Bronchus fibroblast of lung (primary cell): ENCODE results near the gene PGA4. TPM values are rescaled to one million over a fixed set of nuclear protein-coding genes. Genes with fewer than 3 reads are reported as not detected.

ENCODE experiments used
- total RNA-seq: library from RNA; depleted of rRNA; stranded (reverse); fragments of >200 nt; gene quantifications from 2 replicates; pipeline ENCODE4 v1.2.3, GENCODE V29; 2015

PGA4 gene
- total RNA-seq, result 0.17 TPM in 1 of 2 replicates, not detected in the other

GRCh38 chr11:61222047-61222446 is at the start of gene PGA4:
PGA4 (plus strand) TSS chr11:61222347; CDS start chr11:61222401, 54 bp downstream.

DNA sequence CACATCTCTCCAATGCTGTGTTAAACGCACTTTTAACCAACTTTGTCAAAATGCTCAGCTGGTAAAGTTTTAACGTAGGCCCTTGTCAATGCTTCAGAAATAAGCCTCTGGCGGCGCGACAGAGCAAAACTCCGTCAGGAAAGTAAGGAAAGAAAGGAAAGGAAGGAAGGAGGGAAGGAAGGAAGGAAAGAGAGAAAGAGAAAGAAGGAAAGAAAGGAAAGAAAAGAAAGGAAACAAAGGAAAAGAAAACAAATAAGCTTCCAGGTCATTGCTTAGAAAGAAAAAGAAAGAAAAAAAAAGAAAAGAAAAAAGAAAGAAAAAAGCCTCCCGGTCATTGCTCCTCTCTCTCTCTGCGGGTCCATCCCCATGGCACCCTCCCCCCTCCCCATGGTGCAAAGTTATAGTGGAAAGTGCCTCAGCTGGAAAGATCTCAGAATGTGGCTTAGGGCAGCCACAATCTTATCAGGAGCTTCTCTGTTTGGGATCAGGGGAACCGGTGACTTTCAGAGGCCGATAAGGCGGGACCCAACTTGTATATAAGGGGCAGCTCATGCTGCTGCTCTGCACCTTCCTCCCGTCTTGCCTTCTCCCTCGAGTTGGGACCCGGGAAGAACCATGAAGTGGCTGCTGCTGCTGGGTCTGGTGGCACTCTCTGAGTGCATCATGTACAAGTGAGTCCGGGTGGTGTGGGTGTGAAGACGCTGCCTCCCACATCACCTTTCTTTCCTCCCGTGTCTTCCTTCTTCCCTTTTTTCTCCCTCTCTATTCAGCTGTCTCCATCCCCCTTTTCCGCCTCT is 19.0 kb upstream of the PGA4 start, which contains the start of gene PGA3:
Gene PGA3, plus strand, starts transcription at position 566 of the 797 bp plus-strand sequence. Its CDS starts 50 bp downstream, at position 616.

GRCh38 chr11:61240875-61241274 is 18.7 kb downstream of the PGA4 start, which contains the start of gene PGA5:
PGA5 (plus strand) TSS chr11:61241175; CDS start chr11:61241227, 52 bp downstream.

Other genes with a start within 250 kb of the PGA4 start
- not detected in 2 replicates for gene CD5, start 119.9 kb upstream of the PGA4 start, total RNA-seq
- gene VPS37C, start 60.9 kb upstream of the PGA4 start, total RNA-seq, result 14.3 and 15.6 TPM in 2 replicates
- gene PGA3, start 18.8 kb upstream of the PGA4 start, total RNA-seq, result not detected in 2 replicates
- gene PGA5, start 18.8 kb downstream of the PGA4 start, total RNA-seq, result not detected in 2 replicates
- 1.0 and 1.3 TPM in 2 replicates for gene VWCE, start 73.0 kb downstream of the PGA4 start, total RNA-seq
- 223 and 239 TPM in 2 replicates for gene DDB1, start 110.8 kb downstream of the PGA4 start, total RNA-seq
- gene TKFC, start 110.9 kb downstream of the PGA4 start, total RNA-seq, result 23.7 and 38.7 TPM in 2 replicates
- 44.2 and 58.7 TPM in 2 replicates for gene CYB561A3, start 139.5 kb downstream of the PGA4 start, total RNA-seq
- 18.4 and 19.5 TPM in 2 replicates for gene TMEM138, start 140.0 kb downstream of the PGA4 start, total RNA-seq
- gene TMEM216, start 170.2 kb downstream of the PGA4 start, total RNA-seq, result 11.4 and 16.6 TPM in 2 replicates
- 31.5 and 34.0 TPM in 2 replicates for gene CPSF7, start 207.6 kb downstream of the PGA4 start, total RNA-seq
- 33.3 and 40.7 TPM in 2 replicates for gene SDHAF2, start 207.8 kb downstream of the PGA4 start, total RNA-seq